GM21367 (cell line): Measurements from ENCODE around the gene TGFBR1.
"Not testable (repeated sequence)": the region's sequence is repeated elsewhere in the genome, so short reads cannot be mapped to it uniquely, and the experiment has no call there.

ENCODE experiments used
- ATAC-seq: cut with Tn5 transposase; IDR thresholded peaks from one replicate; pipeline ENCODE4 v1.9.1; 2021; ENCODE audit not compliant: unreplicated experiment

TGFBR1 gene

DNA sequence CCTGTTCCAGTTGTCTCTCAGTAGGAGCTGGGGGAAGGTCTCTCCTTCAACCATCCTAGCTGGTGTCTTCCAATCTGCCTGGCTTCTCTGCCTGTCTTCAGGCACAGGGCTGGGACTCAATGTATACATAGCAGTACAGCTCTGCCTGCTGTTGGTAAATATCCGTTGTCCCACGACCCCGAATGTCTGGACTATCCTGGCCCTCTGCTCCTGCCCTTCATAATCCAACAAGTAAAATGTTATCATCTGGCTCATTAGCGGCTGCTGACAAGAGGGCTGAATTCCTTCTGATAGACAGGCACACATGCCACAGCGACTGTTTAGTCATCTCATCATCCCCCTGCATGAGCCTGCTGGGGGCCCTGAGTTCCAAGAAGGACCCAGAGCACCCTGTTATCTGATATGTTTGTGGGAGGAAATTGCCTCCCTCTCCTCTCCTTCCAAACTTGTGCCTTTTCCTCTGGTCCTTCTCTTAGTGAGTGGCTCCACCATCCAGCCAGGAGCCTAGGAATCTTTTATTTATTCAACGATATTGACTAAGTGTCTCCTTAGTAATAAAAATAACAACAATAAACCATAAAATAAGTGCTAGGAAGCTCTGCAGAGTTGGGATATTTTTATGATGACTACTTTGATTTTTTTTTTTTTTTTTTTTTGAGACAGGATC lies 29.5 kb upstream of the TGFBR1 start:
- ATAC-seq, result no peak

DNA sequence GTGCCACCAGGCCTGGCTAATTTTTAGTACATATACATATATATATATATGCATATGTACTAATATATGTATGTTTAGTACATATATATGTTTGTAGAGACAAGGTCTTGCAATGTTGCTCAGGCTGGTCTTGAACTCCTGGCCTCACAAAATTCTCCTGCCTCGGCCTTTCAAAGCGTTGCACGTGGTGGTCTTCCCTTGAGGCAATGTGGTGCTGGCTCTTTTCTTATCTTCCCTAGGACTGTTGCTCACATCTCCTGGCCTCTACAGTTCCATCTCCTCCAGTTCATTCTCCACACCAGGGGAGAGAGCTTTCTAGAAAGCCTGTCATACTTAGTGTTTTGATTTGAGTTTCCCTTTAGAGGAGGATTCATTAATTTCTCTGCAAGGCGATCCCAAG lies 28.9 kb upstream of the TGFBR1 start:
- no peak for ATAC-seq

- ATAC-seq, result no peak
Measured at GRCh38 chr9:99076483-99077171, 28.3 kb upstream of the TGFBR1 start.

DNA sequence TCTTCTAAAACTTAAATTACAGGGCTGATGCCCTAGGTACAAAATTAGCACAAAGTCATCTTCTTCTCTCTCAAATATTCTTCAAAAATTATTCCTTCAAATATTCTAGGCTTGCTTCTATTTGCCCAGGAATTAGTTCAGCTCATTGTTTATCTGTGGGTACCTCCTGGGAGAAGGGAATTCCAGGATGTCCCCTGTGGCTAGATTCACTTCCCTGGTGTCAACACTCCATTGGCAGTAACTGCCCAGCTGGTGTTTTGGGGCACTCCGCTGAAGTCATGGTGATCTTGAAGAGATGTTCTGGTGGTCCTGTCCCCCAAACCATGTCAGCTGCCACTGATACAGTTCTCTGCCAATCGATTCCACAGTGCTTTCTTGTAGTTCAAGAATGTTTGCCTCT lies 26.2 kb upstream of the TGFBR1 start:
- no peak for ATAC-seq

DNA sequence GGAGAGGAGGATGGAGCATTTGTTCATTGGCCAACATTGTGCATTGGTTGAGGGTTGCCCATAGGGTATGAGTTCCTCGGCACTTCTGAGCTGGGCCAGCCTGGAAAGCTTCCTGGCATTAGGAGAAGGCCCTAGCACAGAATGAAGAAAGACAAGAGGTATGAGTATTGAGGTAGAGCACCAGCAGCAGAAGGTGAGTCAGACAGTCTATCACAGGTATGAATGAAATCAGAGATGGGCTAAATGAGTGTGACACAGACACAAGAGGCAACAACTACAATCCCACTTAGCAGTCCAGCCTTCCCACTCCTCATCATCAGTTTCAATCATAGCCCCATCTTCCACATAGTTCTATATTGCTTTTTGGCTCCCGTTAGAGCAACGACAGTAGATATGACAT lies 25.4 kb upstream of the TGFBR1 start:
- no peak for ATAC-seq

- ATAC-seq, result no peak
Measured at GRCh38 chr9:99083051-99083450, 21.9 kb upstream of the TGFBR1 start.

DNA sequence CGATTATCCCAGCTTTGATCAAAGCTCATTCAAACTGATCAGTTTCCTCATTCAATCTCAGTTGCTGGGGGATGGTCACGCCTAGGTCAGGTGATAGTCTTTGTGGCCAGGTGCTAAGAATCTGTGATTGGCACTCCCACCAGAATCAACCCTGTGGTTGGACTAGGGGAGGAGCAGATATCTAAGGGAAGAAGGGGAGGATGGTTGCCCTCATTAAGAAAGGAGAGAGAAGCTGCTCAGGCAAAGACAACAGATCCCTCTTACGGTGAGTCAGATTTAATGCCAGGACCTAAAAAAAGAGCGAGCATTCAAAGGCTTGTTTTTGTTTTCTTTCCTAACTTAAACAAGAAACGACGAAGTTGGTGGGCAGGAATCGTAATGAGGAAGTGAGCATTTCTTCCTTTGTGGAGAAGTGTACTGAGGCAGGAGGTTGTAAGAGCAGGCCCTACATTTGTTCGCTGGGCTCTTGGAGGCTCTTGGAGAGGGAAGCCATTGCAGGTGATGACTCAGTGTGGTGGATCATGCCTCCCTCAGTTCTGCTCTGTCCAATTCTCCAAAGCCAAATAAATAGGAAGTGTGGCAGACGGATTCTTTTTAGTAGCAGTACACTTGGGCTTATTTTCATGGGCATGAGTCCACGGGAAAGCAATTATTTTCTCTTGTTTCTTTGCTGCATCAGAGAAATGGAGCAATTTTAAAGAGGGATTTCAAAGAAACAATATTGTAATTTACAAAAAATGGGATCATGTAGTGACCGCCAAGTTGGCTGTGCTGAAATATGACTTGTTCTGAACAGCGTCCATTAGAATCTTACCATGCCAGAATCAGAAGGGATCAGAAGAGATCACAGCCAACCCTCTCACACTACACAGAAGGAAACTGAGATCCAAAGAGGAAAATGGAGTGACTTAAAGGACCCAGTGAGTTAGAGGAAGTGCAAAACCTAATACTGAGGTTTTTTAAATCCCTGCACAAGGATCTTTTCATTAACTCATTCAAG lies 18.7 kb upstream of the TGFBR1 start:
- no peak for ATAC-seq

GRCh38 chr9:99087462-99087861 lies 17.5 kb upstream of the TGFBR1 start:
- no peak for ATAC-seq

DNA sequence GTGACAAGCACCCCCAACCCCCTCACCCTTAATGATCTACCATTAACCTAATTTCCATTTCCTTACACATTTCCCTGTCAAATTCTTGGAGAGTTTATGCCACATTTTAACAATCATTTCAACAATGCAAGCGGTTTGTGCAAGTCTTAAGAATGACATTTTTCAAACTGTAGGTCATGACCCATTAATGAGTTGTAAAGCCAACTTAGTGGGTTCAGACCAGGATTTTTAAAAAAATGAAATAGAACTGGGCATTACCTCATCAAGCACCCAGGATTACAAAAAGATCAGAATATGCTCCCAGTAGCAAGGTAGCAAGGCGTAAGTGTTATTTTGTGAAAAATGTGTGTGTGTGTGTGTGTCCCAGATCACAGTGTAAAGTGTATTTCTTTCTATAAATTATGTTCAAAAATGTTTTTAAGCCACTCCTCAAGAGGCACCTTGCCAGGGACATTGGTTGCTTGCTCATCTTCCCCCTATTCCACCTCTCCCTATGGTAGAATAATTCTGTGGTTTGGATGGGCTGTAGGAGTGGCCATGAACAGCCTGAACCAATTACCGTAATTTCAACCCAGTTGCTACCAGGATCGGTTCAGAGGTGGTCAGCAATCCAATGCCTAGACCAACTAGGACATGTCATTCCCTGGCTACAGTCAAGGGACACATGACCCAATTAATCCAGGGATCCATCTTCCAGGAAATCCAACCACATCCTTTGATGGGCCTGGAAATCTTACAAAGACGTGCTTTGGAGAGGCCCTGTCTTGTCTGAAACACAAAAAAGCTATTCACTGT lies 14.4 kb upstream of the TGFBR1 start:
- no peak for ATAC-seq

- ATAC-seq, result no peak
Measured at GRCh38 chr9:99092643-99093491, 12.0 kb upstream of the TGFBR1 start.

DNA sequence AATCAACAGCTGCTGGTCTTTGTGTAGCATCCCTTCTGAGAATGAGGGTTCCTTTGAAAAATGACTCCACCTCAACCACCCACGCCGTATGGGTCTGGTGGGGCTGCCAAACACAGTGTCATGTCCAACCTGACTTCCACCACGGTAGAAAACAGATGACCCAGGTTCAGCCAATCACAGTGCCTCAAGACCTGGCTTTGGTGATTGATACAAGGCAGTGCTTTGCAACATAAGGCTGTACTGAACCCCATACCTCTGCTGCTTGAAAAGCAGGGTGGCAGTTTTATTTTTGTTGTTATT lies 11.5 kb upstream of the TGFBR1 start:
- ATAC-seq, result no peak

GRCh38 chr9:99095565-99095964 lies 9.3 kb upstream of the TGFBR1 start:
- ATAC-seq, result no peak

DNA sequence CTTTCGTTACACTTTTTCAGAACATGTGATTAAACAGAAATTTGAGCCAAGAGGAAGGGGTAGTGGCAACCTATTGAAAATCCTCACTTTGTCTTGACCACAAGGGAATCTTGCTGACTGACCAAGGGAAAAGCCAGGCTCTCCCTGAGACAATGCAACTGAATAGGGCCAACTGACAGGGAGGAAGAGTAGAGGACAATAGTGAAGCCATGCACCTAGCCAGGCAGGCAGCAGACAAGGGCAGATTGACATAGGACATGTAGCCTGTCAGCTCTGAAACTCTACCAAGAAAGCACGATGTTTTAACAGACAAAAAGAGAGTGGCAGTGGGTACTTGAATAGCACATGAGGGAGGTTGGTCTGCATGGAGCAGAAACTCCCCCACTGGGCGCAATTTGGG lies 8.5 kb upstream of the TGFBR1 start:
- ATAC-seq, result no peak

DNA sequence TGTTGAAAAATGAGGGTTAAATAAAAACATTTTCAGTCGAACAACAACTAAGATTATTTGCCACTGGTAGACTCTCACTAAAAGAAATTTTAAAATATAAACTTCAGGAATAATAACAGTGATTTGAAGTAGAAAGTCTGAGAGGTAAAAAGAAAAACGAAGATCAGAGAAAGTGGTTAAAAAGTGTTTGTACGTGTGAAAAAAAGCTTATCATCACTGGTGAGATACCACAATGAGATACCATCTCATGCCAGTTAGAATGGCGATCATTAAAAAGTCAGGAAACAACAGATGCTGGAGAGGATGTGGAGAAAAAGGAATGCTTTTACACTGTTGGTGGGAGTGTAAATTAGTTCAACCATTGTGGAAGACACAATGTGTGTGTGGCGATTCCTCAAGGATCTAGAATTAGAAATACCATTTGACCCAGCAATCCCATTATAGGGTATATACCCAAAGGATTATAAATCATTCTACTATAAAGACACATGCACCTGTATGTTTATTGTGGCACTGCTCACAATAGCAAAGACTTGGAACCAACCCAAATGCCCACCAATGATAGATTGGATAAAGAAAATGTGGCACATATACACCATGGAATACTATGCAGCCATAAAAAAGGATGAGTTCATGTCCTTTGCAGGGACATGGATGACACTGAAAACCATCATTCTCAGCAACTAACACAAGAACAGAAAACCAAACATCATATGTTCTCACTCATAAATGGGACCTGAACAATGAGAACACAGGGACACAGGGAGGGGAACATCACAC lies 4.9 kb upstream of the TGFBR1 start:
- ATAC-seq, result not testable (repeated sequence)

DNA sequence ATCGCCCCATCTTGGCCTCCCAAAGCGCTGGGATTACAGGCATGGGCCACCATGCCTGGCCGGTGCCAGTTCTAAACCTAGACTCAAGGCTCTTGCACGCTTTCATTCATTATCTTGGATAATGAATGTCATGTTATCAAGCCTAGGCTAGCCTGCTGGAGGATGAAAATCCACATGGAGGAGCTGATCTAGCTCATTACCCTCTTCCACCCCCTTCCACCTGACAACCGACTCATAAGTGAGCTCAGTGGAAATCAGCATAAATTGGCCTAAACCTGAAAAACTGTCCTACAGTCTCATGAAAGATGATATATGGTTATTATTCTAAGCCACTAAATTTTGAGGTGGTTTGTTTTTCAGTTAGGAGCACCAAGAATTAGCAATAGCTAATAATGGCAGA lies 3.6 kb upstream of the TGFBR1 start:
- no peak for ATAC-seq

GRCh38 chr9:99101812-99102211 lies 3.1 kb upstream of the TGFBR1 start:
- ATAC-seq, result no peak

DNA sequence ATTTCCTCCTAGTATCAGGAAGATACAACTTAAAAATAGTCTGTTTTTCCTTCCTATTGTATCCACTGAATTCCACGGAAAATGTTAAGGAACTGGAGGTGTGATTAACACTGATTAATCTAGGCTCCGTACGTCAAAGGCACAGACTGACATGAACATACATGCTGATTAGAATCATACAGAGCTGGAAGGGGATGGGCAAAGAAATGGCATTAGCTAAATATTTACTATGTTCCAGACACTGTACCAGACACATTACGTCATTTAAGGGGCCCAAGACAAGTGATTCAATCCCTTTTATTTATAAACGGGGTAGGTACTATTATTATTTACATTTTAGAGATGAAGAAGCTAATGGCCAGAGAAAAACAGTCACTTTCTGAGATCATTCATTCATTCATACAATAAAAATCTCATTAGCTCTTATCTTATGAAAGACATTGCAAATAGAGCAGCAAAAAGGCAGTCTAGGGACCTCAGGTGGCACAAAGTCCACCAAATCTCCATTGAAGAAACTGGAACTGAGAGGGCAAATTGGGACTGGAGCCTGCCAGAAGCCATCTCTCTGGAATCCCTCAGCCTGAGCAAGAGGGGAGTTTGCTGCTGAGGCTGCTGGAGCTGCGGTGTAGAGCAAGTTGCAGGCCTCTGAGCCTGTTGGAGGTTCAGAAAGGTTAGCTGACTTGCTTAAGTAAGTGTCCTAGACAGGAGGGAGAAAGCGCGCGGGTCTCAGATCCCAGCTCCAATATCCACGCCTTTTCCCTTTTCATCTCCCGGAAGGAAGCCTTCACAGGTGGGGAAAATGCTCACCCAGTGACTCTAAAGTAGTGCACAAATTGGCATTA lies 1.6 kb upstream of the TGFBR1 start:
- no peak for ATAC-seq

DNA sequence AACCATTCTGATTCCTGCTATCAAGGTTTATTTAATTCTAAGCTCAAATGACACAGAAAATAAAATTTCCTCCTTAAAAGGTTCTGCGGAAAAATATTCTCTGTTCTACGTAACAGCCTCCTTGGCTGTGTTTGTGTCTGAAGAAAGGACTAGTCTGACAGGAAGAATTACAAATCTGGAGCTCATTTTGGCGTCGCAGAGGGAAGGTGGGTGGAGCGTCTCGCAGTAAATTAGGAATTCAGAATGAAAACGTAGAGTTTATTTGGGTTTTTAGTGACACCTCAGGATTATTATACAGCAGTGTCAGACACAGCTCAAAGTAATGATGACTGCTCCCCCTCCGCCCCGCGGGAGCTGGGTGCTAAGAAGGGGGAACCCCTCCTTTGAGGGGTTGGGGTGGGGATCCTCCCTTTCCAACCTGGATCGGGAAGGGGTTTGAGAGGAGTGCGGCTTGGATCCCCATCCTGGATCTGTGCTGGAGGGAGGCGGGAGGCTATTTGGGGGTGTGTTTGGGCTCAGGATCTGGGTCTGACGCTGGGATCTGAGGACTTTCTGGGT lies 933 bp upstream of the TGFBR1 start:
- no peak for ATAC-seq
